Calu3 (cell line): ENCODE results near the gene ACCS. TPM values are rescaled to one million over a fixed set of nuclear protein-coding genes. Genes with fewer than 3 reads are reported as not detected.

Experiments used
- BruUV-seq: library from RNA; stranded (reverse); fragments of 400-500 nt; replicated peaks from 2 replicates; lab custom pipeline; 2021; lab: Mats Ljungman, UMichigan
- CTCF ChIA-PET: fragments of 300-600 bp; sonication (Branson Sonifier 250); formaldehyde crosslinking; loops from one replicate; lab custom pipeline; 2022; ENCODE audit warnings: antibody characterized with exemption; lab: Charles Lee
- DNase-seq: peaks from one replicate; pipeline ENCODE4 v3.0.0; 2022
- H3K27ac Mint-ChIP-seq: one replicate; pipeline ENCODE4 v1.8.0; 2022; ENCODE audit warnings: mixed read lengths; ENCODE audit not compliant: unreplicated experiment
- H3K27me3 Mint-ChIP-seq: one replicate; pipeline ENCODE4 v1.8.0; 2022; ENCODE audit warnings: mixed read lengths; ENCODE audit not compliant: unreplicated experiment
- H3K36me3 Mint-ChIP-seq: one replicate; pipeline ENCODE4 v1.8.0; 2022; ENCODE audit warnings: mild to moderate bottlenecking, moderate library complexity, mixed read lengths; ENCODE audit not compliant: insufficient read depth, unreplicated experiment
- H3K4me1 Mint-ChIP-seq: one replicate; pipeline ENCODE4 v1.8.0; 2022; ENCODE audit warnings: mild to moderate bottlenecking, low read depth, mixed read lengths; ENCODE audit not compliant: unreplicated experiment
- H3K4me3 Mint-ChIP-seq: one replicate; pipeline ENCODE4 v1.8.0; 2022; ENCODE audit warnings: mild to moderate bottlenecking, low read depth, moderate library complexity, mixed read lengths; ENCODE audit not compliant: unreplicated experiment
- H3K9me3 Mint-ChIP-seq: one replicate; pipeline ENCODE4 v1.8.0; 2022; ENCODE audit warnings: low read depth, mixed read lengths; ENCODE audit not compliant: unreplicated experiment
- intact Hi-C: fragments of 100-400 bp; cut with micrococcal nuclease; formaldehyde crosslinking; loops from one replicate; pipeline ENCODE4 v1.10.0; 2022; ENCODE audit not compliant: unreplicated experiment
- total RNA-seq: library from RNA; stranded (reverse); gene quantifications from 2 replicates; pipeline ENCODE4 v1.2.3, GENCODE V29; 2022
- TF ChIP-seq, protein P1 (sequence below): fragments of 200-600 bp; IDR thresholded peaks from one replicate; pipeline ENCODE4 v1.8.0; 2022; ENCODE audit warnings: antibody characterized with exemption; ENCODE audit not compliant: unreplicated experiment

ACCS gene
- total RNA-seq, 1 experiment from 2014 or later, result 17.9 TPM

GRCh38 chr11:44113018-44113417 is 46.9 kb downstream of the ACCS start:
- intact Hi-C loops, result no loop called here
- no TSS peak for BruUV-seq
- Mint-ChIP-seq H3K9me3 (no peaks in the 10 kb centered on the region), H3K4me3 (no peak overlapping the region), H3K27ac (no peak overlapping the region), H3K36me3 (peaks cover 5% of the 10 kb centered on the region), H3K4me1 (peaks cover 6% of the 10 kb centered on the region), H3K27me3 (no peaks in the 10 kb centered on the region)
- DNase-seq, result no peak
- TF ChIP-seq, protein P1, sequence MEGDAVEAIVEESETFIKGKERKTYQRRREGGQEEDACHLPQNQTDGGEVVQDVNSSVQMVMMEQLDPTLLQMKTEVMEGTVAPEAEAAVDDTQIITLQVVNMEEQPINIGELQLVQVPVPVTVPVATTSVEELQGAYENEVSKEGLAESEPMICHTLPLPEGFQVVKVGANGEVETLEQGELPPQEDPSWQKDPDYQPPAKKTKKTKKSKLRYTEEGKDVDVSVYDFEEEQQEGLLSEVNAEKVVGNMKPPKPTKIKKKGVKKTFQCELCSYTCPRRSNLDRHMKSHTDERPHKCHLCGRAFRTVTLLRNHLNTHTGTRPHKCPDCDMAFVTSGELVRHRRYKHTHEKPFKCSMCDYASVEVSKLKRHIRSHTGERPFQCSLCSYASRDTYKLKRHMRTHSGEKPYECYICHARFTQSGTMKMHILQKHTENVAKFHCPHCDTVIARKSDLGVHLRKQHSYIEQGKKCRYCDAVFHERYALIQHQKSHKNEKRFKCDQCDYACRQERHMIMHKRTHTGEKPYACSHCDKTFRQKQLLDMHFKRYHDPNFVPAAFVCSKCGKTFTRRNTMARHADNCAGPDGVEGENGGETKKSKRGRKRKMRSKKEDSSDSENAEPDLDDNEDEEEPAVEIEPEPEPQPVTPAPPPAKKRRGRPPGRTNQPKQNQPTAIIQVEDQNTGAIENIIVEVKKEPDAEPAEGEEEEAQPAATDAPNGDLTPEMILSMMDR, result no peak
- CTCF ChIA-PET, result no interaction called here

DNA sequence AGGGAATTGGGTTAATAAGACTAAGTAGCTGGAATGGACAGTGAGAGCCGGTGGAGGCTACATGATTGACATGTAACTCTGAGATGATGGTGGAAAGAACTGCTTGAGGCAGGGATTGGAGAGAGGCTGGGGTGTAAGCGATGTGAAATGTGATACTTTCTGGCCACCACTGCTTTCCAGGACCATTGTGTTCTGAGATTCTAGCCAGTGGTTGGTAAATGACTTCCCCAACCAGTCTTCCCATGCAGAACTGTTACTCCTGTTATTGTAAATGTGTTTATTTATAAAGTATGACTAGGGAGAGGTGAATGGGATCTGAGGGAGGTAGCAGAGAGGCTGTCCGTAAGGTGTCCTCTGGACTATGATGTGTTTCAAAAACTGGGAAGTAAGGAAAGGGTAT is 47.5 kb downstream of the ACCS start:
- peaks cover 5% of the 10 kb centered on the region for H3K36me3 Mint-ChIP-seq
- TF ChIP-seq, protein P1, result no peak
- no peak for DNase-seq
- H3K9me3 Mint-ChIP-seq, result no peaks in the 10 kb centered on the region
- H3K4me1 Mint-ChIP-seq, result peaks cover 6% of the 10 kb centered on the region
- no peak overlapping the region for H3K27ac Mint-ChIP-seq
- no TSS peak for BruUV-seq
- no peaks in the 10 kb centered on the region for H3K27me3 Mint-ChIP-seq
- no peak overlapping the region for H3K4me3 Mint-ChIP-seq
- intact Hi-C loops, result no loop called here
- CTCF ChIA-PET, result no interaction called here

DNA sequence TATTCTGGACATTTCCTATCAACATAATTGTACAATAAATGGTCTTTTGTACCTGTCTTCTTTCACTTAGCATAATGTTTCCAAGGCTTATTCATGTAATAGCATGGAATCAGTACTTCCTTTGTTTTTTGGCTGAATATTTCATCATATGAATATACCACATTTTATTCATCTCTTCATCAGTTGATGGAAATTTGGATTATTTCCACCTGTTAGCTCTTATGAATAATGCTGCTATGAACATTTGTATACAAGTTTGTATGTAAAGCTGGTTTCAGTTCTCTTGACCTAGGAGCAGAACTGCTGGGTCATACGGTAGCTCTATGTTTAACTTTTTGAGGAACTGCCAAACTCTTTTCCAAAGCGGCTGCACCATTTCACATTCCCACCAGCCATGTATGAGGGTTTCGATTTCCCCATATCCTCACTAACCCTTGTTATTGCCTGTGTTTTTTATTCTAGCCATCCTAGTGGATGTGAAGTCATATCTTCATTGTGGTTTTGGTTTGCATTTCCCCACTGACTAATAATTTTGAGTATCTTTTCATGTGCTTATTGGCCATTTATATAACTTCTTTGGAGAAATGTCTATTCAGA is 50.3 kb downstream of the ACCS start:
- DNase-seq, result no peak
- CTCF ChIA-PET, result no interaction called here
- no peaks in the 10 kb centered on the region for H3K27me3 Mint-ChIP-seq
- no peaks in the 10 kb centered on the region for H3K9me3 Mint-ChIP-seq
- no peaks in the 10 kb centered on the region for H3K4me1 Mint-ChIP-seq
- intact Hi-C loops, result no loop called here
- no peak overlapping the region for H3K4me3 Mint-ChIP-seq
- no TSS peak for BruUV-seq
- no peak overlapping the region for H3K27ac Mint-ChIP-seq
- TF ChIP-seq, protein P1, result no peak
- H3K36me3 Mint-ChIP-seq, result peaks cover 5% of the 10 kb centered on the region

DNA sequence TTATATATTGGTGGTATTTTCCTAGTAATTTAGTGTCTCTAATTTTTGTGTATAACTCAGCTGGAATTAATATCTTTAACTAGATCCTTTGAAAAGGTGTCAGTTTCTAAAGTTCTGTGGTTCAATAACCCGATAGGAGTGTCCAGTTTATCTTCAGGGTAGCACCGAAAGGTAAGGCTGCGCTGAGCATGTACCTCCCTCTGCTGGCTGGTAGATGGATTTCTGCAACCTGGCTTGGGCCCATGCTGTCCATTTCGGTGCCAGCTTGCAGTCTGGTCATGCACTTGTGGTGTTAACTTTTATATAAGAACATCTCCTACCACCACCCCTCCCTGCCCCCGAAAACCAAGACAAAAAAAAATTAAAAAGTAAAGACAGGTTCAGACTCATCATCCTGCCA is 54.1 kb downstream of the ACCS start:
- Mint-ChIP-seq H3K27ac (no peak overlapping the region), H3K4me3 (no peak overlapping the region), H3K9me3 (no peaks in the 10 kb centered on the region), H3K4me1 (no peaks in the 10 kb centered on the region), H3K27me3 (no peaks in the 10 kb centered on the region), H3K36me3 (peaks cover 5% of the 10 kb centered on the region)
- CTCF ChIA-PET, result interaction anchor here (1.4 kb wide), 1 partner anchor 26 kb away, joined by 4 read pairs; no protein-coding TSS in a partner anchor
- TF ChIP-seq, protein P1, result no peak
- DNase-seq, result no peak
- intact Hi-C loops, result no loop called here
- no TSS peak for BruUV-seq
